GM19239 (cell line): ENCODE data around the gene LHFPL3.
A peak's percentile ranks its signal among the peaks of the same experiment; 100 is the strongest.
"Not testable (repeated sequence)": the region's sequence is repeated elsewhere in the genome, so short reads cannot be mapped to it uniquely, and the experiment has no call there.

ENCODE experiments used
- DNase-seq: peaks from one replicate; pipeline ENCODE4 v3.0.0; 2011; ENCODE audit warnings: low spot score; ENCODE audit not compliant: insufficient read length
- FAIRE-seq: peaks from 2 replicates; lab custom pipeline; 2011; peaks lifted over from hg19 to GRCh38; lab: Jason Lieb, UNC

Gene LHFPL3

DNA sequence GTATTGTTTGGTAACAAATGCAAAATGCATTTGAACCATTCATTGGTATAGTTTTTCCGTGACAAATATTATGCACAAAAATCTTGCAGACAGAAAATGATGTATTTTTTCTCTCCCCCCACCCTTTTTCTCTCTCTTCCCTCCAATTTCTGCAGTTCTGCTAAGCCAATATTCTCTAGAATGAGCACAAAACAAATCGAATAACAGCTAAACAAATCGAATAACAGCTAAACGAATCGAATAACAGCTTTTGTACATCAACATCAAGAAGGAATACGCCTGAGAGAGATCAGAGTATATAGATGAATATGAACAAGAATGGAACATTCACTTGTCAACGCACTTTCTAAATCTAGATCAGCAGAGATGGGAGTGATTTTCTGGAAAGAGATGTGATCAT is 577.6 kb downstream of the LHFPL3 start:
- DNase-seq: no peak
- no peak for FAIRE-seq

DNA sequence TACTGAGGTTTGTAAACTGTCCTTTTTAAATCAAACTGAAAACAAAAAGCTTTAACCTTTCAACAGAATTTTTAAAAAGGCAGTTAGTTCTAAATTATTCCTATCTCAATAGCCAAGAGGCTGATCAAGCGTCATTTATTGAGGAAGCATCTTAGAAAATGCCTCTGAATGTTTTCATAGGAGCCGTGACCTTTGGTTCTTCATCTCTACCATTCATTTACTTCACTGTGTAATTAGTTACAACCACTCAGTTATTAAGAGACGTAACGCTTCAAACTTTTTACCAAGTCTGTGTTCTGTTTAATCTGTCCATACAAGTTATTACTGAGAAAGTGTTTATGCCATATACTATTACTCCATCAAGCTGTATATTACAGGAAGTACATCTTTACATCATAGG is 578.2 kb downstream of the LHFPL3 start:
- DNase-seq (no peak), FAIRE-seq (no peak)

DNA sequence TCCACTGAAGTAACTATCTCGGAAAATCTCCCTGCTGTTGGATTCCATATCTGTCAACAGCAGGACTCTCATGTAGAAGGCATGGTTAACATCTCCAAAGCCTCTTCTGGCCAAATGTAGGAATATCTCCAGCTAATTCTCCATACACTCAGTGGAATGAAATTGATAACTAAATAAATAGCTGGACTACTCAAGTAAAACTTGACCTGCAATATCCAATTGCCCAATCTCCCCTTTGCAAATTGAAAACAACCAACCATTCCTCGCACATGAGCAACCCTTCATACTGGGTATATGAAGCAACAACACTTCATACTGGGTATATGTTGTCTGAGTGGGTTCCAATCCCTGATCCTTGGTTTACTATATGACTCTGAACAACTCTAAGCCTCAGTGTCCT is 580.2 kb downstream of the LHFPL3 start:
- no peak for DNase-seq
- peak; percentile 8 for FAIRE-seq

DNA sequence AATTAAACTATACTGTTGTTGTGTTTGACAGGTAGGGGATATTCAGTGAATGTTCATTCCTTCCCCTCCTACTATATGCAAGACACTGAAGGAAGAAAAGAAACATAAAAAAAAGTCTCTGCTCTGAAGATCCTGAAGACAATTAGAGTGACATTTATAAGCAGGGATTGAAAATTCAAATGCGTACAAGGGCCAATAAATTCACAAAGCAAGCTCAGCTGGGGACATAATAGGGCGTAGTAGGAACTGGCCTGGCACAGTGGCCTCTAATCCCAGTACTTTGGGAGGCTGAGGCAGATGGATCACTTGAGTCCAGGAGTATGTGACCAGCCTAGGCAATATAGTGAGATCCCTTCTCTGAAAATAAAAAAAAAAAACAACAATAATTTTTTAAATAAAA is 580.7 kb downstream of the LHFPL3 start:
- DNase-seq: no peak
- FAIRE-seq: no peak

DNA sequence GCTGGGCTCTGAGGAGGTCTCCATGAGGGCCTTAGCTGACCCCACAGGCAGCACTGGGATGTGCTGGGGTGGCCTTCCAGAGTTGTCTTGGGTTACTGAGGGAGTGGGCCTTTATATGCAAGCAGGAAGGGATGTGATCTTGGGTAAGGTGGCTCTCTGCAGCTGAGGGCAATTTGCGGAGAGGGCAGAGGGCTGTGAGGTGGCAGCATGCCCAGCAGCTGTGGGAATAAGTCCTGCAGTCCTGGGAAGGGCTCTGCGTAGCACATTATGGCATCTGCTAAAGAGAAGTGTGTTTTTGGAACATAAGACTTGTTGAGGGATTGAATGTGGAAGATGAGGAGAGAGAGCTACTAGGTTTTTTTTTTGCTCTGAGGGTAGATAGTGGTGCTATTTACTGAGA is 586.0 kb downstream of the LHFPL3 start:
- FAIRE-seq (no peak), DNase-seq (no peak)

DNA sequence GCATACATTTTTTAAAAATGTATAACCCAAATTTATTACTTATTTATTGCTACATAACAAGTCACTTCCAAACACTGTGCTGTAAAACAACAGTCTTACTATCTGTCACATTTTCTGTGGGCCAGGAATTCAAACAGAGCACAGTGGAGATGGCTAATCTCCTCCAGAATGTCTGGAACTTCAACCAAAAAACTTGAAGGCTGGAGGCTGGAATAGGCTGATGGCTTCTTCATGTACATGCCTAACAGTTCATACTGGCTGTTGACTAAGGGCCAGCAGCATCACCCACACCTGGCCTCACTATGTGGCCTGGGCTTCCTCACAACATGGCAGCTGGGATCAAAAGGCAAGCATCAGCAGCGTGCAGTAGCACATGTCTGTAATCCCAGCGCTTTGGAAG is 593.2 kb downstream of the LHFPL3 start:
- DNase-seq (no peak), FAIRE-seq (no peak)

DNA sequence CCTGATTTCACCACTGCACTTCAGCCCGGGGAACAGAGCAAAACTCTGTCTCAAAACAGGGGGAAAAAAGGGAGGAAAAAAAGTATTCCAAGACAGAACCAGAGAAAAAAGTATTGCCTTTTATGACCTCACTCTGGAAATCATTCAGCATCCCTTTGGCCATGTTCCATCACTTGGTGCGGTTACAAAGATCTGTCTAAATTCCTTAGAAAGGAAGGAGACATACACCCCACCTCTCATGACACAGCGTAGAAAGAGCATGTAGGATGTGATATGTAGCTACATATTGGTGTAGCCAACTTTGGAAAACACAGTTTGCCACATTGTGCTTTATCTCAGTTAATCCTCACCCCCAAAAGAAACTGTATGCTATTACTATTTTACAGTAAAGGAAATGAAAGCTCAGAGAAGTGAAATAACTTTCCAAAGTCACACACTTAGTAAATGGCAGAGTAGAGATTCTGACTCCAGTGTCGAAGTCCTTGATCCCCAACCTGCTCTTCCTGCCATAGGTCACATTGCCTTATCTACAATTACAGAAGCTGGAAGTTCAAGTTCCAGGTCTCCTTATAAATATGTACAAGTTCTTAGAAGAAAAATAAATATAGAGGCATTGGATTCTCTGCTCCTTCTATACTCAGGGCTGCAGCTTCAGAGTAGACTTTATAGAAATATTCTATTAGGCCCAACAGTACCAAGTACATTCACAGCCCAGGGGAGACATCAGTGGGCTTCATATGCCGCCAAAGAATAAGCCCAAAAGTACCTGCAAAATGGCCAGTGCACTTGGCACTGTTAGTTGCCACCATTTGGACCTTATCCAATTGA is 594.0 kb downstream of the LHFPL3 start:
- FAIRE-seq (no peak), DNase-seq (no peak)

DNA sequence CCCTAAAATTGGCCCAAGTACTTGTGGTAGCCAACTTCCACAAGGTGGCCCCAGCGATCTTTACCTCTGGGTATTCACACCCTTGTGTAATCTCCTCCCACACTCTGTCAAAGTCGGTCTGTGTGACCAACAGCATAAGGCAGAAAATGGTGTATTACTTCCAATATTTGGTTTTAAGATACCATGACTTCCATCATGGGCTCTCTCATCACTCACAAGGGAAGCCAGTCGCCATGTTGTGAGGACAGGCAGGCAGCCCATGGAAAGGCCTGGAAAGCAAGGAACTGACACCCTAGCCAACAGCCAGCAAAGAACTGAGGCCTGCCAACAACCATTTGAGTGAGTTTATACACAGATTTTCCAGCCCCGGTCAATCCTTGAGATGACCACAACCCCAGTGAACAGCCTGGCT is 594.6 kb downstream of the LHFPL3 start:
- peak; percentile 98 for FAIRE-seq
- DNase-seq: peak; percentile 40

DNA sequence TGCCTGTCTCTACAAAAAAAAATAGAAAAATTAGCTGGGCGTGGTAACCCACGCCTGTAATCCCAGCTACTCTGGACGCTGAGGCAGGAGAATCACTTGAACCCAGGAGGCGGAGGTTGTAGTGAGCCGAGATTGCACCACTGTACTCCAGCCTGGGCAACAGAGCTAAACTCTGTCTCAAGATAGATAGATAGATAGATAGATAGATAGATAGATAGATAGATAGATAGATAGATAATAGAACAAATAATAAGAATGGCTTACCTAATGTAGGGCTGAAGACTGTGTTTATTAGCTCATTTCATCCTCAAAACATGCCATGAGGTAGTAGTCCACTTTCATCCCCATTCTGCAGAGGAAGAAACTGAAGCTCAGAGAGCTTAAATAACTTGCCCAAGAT is 597.8 kb downstream of the LHFPL3 start:
- not testable (repeated sequence) for DNase-seq, FAIRE-seq

DNA sequence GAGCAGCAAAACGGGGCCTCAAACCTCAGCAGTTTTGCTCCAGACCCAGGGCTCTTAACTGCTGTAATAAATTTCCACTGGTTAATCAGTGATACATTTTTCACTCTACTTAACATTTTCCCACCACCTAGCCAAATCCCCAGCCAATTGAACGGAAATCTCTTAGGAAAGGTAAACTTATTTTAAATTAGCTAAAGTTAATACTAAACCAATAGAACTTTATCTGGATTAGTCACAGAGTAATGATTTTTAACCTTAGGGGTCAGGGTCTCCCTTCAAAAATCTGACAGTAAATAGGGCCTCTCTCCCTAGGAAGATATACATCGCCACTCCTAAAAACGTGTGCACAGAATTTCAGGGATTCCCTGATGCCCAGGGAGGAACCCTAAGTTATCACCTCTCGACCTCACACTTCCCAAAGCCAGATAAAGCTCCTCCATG is 598.2 kb downstream of the LHFPL3 start:
- no peak for FAIRE-seq
- no peak for DNase-seq

DNA sequence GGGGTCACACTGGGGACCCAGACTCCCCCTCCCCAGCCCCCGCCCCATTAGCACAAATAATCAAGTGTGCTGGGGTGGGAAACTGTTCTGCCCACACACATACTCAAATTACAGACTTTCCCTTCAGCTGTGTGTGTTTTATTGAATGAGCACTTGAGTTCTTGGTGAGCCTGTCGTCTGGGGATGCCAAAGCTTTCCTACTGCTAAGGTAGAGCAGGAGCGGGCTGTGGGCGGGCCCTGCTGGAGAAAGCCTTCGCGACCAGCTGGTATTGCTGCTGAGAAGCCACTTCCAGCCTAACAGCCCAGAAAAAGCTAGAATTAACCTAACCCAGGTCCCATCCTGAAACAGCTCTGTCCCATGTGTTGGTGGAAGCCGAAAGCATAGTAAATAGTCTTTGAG is 598.7 kb downstream of the LHFPL3 start:
- DNase-seq (no peak), FAIRE-seq (no peak)

DNA sequence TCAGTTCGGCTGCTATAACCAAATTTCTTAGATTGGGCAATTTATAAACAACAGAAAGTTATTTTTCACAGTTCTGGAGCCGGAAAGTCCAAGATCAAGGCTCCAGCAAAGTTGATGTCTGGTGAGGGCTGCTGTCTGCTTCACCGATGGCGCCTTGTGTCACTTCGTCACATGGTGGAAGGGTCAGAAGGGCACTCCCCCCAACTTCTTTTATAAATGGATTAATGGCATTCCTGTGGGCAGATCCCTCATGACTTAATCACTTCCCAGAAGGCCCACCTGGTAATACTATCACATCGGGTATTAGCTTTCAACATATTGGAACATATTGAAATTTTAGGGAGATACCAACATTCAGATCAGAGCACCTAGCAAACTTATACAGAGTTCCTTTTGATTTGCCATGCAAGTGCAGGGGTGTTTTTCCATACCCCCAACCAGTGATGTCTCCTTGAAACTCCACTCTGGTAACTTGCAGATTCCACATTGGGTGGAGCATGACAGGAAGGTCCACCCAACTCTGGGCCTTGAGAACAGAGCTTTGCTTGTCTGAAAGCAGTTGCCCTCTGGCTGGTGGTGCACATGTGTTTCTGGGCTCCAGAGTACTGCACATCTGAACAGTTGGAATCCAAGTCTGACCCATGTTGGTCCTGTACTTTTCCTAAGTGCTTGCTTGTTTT is 600.5 kb downstream of the LHFPL3 start:
- DNase-seq (no peak), FAIRE-seq (no peak)

DNA sequence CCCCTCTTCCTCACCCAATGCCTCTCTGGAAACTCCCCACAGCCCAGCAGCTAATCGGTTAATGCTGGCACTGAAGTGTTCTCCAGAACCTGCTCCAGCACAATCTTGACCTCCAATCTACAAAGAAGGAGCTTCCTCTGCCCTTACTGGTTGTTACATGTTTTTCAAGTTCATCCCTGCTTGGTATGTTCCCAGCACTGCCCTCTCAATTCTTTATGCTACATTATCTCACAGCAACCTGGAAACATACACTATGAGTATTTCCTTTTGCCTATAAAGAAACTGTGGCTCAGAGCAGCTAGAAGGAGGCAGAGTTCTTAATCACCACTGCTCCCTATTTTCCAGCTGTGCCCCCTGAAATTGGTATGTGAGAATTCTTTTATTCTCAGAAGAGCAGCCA is 601.5 kb downstream of the LHFPL3 start:
- DNase-seq: no peak
- no peak for FAIRE-seq

DNA sequence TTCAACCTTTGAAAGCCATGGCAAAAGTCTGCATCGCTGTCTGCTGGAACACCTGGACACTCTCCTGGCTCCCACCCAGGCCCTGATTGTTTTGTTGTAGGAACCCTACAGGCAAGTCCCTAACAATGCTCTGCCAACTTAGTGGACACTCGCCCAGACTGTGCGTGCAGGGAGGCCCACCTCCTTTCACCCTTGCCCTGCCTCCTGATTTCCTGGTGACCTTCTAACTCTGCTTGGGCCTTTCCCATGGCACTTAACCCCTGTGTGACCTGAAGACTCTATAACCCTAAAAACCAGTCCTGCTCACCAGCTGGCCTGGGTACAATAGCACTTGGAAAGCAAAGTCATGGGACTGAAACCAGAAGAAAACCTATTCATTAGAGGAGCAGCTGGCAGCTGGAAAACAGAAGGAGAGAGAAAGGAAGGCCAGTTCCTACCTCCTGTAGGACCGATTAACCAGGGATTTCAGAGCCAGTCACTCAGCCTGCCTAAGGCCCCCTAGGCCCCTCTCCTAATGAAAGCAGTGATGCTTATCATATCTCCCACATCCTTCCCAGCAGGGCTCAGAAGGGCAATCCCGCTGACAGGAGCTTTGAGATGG is 602.9 kb downstream of the LHFPL3 start:
- FAIRE-seq (no peak), DNase-seq (no peak)

DNA sequence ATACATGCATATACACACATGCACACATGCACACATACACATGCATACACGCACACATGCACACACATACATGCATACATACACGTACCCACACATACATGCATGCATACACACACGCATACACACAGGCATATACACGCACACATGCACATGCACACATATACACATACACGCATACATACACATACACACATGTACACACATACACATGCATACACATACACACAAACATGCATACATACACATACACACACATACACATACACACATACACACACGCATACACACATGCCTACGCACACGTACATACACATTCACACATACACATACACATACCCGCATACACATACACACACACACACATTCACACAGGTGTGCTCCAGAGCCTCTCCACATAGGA is 604.6 kb downstream of the LHFPL3 start:
- FAIRE-seq (no peak), DNase-seq (no peak)

DNA sequence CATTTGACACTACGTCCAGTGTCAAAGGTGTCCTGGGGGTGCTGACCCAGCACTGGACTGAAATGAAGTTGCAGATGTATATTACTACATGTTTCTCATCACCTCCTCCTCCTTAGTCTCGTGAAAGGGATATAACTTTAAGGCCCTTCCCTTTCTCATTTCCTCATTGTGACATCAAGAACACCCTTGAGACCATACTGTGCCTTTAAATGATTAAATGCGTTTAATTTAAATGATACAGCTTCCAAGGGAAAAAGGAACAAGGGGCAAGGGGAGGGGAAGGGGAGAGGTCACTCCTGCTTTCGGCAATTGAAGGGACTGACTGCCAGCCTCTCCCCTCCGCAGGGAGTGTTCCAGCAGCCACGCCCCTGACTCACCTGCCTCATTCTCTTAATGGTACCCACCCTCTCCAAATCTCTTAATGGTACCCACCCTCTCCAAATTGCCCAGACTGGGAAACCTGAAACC is 605.2 kb downstream of the LHFPL3 start:
- DNase-seq: no peak

DNA sequence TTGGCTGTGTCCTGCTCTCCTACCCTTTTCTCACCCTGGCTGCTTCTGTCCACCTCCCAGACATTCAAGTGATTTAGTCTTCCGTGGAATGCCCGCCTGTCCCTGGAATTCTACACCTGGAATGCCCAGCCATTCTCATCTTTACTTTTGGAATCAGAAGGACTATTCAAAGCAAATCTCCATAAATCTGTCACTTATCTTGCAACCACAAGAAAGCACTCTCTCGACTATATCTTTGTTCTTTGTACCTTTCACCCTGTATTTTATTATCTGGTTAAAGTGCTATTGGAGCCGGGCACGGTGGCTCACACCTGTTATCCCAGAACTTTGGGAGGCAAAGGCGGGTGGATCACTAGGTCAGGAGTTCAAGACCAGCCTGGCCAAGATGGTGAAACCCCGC is 606.3 kb downstream of the LHFPL3 start:
- FAIRE-seq: no peak
- no peak for DNase-seq

More for the DNA sequence above, 605.2 kb downstream of the LHFPL3 start:
- FAIRE-seq: no peak

DNA sequence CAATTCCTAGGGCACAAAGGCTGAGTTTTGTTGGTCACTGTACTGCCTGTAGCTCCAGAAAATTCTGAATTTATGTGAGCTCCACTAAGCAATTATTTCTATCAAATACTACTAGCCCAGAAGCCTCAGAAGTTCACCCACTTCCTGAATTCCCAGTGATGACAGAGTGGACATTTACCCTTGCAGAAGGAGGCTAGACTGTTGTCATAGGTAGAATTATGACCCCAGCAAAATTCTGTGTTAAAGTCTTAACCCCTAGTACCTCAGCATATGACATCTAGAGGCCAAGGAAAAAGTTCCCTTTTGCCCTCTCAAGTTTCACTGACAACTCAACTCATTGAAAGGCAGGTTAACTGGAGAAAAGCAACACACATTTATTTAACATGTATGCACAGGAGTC is 606.9 kb downstream of the LHFPL3 start:
- DNase-seq (no peak), FAIRE-seq (no peak)

DNA sequence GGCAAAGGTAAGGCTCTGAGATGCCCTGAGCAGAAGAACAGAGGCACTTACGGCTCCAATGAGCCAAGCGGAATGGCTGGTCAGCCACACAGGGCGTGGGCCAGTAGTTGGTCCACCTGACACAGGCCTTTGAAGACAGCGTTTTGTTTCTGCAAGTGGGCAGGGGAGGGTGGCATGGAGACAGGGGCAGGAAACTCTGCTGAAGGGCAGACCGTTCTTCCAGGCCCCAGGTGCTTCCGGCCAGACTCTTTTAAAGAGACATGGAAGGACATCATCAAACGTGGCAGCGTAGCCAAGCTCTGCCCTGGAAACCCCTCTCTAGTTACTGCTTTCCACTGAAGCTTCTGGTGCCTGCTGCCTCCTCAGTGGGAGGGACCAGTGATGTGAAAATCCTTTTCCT is 608.1 kb downstream of the LHFPL3 start:
- FAIRE-seq (no peak), DNase-seq (no peak)

DNA sequence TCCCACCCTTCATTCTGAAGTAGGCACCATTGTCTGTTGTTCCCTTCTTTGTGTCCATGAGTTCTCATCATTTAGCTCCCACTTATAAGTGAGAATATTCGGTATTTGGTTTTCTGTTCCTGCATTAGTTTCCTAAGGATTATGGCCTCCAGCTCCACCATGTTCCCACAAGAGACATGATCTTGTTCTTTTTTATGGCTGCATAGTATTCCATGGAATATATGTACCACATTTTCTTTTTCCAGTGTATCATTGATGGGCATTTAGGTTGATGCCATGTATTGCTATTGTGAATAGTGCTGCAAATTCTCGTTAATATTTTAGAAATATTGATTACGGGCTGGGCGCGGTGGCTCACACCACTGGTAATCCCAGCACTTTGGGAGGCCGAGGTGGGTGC is 609.1 kb downstream of the LHFPL3 start:
- FAIRE-seq, DNase-seq: not testable (repeated sequence)

DNA sequence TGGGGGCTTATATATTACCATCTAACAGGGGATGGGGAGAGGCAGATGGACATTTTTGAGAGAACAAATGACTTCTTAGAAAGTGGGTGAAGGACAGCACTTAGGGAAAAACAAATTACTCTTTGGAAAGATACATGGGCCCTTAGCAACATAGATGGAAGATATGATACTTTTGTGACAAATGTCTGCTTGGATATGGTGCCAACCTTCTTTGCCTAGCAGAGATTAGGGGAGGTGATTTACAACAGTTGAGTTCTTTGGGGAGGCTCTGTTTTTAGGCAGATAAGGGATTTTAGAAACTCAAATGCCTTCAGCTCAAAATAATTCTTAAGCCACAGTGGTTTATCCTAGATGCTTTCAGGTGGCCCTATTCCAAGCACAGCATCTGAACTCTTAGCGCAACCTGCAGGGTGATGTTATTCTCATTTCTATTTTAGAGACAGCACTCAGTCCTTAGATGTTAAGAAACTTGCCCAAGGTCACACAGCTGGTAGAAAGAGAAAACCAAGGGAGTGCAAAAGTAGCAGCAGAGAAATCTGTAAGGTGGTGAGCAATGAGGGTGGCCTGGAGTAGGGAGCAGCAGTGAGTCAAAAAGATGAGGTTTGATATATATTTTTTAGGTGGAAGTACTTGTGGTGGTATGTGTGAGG is 610.5 kb downstream of the LHFPL3 start:
- DNase-seq (no peak), FAIRE-seq (no peak)
